Kidney tubule cell (primary cell): Measurements from ENCODE around the gene ARHGAP5.

Experiments
- DNase-seq: peaks from one replicate; pipeline ENCODE4 v3.0.0-alpha.2; 2018; ENCODE audit warnings: low spot score

ARHGAP5 gene

DNA sequence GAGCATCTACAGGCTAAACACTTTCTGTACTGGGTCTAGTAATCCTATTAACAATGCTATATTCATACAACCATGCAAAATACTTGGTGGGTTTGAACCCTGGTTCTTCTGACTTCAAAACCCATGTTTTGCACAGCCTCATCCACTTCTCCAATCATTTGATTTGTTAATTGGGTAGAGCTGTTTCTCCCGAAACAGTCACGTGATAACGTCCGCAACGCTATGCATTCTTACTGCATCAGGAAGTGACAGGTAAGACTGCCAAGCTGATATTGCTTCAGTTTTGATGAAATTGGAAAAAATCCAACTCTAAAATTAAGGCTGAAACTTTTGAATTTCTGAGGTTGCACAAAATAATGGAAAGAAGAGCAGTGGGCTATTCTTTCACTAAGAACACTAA lies 94.4 kb downstream of the ARHGAP5 start:
- no peak for DNase-seq

DNA sequence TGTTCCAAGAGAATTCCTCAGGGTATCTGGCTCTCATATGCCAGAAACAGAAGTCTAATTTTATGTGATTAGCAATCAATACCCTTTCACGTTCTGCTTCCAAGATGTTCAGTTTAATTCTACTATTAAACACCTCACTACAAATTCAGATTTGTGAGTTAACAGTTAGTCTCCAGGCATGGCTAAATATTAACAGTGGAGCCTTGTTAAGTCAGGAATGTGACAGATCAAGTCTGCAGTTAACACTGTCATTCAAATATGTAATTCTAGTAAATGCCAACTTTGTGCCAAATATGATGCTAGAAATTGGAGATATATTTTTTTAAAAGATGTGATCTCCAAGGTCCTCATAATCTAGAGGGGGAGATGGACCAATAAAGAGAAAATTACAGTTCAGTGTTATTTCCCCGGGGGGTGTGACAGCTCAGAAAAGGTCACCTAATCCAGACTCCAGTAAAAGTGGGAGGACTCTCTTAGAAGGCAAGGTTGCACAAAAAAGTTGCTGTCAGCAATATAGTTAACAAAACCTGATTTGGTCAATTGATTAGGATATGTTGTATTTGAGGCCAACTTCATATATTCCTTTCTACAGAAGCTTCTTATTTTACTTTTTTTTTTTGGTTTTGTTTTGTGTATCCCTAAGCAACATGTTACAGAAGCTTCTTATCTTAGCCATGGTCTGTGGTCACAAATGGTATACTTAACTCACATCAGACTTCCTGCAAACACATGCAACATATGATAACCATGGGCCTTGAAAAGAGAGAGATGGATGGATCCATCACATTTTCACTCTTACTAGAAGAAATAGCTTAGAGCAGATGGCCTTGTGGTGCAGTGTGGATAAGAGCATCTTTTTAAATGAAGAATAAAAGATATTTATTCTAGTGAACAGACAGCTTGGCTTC lies 106.3 kb downstream of the ARHGAP5 start:
- DNase-seq = peak; percentile 45

DNA sequence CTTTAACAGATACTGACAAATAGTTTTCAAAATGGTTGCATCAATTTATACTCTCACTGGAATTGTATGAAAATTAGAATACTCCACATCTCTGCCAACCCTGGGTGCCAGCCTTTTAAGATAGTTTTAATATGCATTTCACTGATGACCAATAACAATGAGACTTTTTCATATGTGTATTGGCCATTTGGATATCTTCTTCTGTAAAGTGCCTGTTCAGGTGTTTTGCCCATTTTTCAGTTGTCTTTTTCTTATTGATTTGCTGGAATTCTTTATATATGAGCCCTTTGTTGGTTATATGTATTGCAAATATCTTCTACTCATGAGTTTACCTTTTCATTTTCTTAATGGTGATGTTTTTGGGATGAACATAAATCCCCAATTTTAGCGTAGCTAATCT lies 108.0 kb downstream of the ARHGAP5 start:
- DNase-seq = no peak

DNA sequence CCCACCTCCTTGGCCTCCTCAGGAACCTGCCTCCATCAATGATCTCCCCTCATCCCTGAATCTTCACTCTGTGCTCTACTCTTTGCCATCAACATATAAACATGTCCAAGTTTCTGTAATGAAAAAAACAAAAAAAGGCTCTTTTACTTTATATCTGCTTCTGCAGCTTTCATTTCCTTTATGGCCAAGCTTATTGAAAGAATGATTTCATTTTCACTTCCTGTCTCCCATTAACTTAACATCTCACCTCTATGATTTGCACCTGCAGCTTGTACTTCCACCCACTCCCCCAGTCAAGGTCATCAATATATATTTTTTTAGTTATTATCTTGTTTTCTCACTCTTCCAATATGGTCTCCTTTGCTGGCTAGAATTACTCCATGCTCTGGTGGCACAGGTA lies 109.1 kb downstream of the ARHGAP5 start:
- DNase-seq = no peak

DNA sequence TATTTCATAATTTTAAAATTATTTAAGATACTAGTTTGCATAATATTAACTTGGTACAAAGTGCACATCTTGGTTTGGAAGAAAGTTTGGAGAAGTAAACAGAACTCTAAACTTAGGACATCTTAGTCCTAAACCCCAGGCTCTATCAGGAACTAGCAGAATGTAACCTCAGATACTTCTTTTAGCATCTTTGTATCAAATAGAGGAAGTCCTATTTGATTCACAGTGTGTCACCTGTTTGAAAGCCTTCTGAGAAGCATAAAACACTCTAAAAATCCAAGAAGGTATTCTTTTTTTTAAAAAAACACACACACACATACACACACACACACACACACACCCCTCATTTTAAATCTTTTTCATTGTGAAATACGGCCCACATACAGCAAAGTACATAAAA lies 112.7 kb downstream of the ARHGAP5 start:
- no peak for DNase-seq

DNA sequence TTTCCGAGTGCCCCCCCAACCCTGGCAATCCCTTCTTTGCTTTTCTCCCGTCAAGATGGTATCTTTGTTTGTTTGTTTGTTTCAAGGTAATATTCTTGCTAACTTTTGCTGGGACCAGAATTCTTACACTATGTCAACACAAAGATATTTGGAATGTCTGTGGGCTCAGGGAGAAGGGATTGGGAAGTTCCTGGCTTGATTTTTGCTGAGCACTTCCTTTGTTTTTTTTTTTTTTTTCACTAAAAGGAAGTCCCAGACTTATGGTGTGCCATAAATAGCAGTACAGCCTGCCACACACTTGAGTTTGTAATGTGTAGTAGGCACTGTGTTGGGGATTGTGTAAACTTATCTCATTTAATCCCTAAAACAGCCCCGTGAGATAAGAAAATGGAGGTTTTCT lies 113.6 kb downstream of the ARHGAP5 start:
- peak; percentile 57 for DNase-seq

DNA sequence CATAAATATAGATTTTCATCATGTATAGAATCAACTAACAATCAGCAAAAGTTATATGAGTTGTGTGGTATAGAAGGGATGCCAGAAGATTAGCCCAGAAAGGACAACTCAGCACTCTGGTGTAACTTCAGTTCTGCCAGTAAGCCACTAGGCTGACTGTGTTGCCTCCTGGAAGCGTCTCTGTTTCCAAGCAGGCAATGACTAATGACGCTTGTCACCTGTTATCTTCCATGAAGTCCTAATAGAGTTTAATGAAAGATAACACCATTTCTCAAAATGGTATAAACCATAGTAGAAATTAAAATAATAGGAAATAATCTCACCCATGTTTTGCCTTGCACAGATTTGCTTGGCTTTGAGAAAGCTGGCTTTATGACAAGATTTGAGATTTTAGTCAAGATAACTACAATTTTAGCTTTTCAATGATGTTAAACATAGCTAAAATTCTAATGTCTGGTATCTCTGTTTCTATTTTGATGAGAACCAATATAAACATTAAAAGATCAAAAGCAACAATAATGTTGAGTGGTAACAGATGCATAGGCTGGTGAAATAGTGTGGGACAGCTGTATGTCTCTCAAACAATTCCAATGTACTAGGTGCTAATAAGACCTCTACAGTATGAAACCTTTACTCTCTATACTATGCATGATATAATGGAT lies 115.7 kb downstream of the ARHGAP5 start:
- no peak for DNase-seq

DNA sequence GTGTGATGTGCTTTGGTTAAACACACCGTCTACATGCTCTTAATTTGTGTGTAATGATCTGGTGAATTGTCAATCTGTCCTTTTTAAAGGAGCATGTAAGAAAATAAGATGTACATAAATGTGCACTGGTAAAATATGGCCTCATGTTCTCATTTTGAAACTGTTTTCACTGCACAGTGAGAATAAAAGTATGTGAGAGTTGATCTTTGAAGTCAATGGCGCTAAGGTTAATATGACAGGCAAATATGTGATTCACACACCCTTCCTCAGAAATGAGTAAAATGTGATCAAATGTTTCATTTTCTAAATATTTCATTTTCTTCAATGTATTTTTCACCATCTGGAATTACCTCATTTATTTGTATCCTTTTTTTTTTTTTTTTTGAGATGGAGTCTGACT lies 116.4 kb downstream of the ARHGAP5 start:
- no peak for DNase-seq

DNA sequence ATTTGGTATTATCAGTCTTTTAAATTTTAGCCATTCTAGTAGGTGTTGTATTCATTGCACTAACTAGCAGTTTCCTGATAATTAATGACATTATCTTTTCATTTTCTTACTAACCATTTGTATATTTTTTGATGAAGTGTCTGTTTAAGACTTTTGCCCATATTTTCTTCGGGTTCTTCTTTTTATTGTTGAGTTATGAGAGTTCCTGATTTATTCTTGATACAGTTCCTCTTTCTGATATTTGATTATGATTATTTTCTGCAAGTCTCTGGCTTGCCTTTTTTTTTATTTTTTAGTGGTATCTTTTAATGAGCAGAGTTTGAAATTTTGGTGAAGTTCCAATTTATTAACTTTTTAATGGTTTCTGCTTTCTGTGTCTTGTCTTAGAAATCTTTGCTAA lies 118.5 kb downstream of the ARHGAP5 start:
- no peak for DNase-seq

DNA sequence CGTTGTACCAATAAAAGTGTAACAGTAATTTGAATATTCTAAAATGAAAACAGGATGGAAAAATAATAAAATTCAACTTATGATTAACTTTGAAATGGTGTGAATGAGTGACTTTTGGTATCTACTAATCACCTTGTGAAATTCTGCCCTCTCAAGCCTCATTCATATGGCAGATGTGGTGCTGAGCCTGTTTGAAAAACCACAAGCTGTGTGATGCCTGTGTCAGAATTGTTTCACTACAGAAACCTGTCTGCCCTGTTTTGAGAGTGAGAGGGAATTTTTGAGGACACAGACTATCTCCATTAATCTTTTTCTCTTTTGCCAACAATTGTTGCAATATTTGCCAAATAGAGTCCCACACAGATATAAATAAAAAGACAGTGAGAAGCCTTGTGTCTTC lies 120.8 kb downstream of the ARHGAP5 start:
- no peak for DNase-seq

DNA sequence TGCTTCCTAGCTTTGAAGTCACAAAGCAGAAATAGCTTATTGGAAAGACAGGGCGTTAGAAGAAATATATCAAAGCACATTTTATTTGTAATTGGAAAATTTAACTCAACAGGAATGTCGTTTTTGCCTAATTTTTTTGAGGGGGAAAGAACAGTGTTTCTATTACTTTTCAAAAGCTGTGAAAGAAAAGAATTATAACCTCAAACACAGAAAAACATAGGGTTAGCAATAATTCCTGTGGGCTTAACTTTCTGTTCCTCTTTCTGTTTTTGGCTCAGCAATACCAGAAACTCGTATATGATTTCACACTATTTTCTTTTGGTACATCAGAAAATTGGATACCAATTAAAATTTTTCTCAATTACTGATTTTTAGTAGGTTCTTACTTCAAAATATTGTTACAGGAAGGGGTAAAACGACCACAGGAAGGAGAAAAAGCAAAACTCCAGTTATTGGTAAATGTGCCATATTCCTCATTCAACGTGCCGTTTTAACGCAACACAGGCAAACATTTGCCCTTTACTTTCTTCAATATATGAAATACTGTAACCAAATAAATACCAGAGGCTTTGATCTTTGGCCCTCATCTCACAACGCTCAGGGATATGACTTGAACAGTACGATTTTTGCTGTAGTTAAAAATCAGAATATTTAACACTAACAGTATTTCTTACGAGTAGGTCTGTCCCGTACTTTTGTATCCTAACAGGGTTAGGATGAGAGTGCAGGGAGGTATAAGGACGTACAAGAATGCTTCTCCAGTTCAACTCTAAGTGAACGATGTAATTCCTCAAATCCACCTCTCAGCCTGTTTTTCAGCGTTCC lies 123.5 kb downstream of the ARHGAP5 start:
- DNase-seq = no peak

DNA sequence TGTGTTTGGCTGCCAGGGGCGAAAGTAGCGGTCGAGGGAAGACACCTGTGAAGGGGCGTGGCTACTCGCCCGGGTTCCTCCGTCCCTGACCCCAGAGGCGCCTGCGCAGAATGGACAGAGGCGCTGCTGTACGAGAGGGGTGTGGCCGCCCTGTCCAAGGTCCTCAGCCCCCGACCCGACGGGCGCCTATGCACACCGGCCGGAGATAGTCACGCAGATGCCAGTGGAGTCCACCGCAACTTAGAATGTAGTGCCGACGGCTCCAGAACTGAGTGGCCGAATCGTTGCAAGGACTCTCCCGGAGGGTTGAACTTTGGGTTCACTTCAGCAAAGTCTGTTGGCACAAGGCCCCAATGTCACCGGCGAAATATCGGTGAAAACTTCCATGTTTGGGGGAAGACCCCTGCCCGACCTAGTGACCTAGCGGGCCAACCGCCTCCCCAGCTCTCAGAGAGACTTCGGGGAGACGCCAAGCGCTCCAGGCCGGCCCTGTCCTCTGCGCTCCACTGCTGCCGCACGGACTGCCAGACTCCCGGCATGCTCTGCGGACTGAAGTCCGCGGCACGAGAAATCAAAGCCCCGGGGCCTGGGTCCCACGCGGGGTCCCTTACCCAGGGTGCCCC lies 124.2 kb downstream of the ARHGAP5 start:
- peak; percentile 90 for DNase-seq

DNA sequence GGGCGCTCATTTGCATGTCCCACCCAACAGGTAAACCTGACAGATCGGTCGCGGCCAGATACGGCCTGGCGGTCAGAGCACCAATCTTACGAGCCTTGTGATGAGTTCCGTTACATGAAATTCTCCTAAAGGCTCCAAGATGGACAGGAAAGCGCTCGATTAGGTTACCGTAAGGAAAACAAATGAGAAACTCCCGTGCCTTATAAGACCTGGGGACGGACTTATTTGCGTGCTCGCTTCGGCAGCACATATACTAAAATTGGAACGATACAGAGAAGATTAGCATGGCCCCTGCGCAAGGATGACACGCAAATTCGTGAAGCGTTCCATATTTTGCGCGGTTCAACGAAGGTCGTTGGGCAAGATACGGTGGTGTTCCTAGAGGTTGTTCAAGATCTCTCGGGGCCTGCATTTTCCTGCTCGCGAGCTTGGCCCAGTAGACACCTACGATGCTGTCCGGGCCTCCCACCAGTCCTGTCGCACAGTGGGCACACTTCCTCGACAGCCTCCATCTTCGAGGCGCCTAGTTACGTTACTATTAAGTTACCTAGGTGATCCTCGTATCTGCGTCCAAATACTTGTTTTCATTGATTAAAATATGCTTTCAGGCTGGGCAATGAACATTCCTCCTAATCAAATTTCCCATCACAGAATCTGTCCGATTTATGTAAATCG lies 124.8 kb downstream of the ARHGAP5 start, which contains the start of gene RNU6-7:
RNU6-7 (plus strand) TSS at position 230 of the 675 bp plus-strand sequence.
- DNase-seq = peak; percentile 52

DNA sequence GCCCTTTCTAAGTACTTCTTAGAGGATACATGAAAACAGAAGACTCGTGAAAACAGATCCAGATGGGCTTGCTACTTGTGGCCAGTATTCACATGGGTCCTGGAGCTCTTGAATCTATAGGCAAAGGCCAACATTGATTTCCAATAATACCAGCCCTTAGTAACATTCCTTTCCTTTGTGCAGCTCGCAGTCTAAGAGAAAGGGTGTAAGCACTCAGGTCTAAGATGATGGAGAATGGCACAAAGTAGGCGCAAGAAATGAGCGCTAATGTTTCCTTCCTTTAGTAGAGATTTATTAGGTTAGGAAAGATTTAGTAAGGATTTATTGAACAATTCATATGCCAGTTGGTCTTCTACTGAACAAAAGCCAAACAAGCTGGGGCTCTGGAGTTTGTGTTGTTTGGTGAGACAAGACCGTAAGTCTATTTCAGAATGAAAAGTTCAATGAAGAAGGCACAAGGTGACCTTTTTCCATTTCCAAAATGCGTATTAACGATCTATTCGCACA lies 125.4 kb downstream of the ARHGAP5 start:
- no peak for DNase-seq

DNA sequence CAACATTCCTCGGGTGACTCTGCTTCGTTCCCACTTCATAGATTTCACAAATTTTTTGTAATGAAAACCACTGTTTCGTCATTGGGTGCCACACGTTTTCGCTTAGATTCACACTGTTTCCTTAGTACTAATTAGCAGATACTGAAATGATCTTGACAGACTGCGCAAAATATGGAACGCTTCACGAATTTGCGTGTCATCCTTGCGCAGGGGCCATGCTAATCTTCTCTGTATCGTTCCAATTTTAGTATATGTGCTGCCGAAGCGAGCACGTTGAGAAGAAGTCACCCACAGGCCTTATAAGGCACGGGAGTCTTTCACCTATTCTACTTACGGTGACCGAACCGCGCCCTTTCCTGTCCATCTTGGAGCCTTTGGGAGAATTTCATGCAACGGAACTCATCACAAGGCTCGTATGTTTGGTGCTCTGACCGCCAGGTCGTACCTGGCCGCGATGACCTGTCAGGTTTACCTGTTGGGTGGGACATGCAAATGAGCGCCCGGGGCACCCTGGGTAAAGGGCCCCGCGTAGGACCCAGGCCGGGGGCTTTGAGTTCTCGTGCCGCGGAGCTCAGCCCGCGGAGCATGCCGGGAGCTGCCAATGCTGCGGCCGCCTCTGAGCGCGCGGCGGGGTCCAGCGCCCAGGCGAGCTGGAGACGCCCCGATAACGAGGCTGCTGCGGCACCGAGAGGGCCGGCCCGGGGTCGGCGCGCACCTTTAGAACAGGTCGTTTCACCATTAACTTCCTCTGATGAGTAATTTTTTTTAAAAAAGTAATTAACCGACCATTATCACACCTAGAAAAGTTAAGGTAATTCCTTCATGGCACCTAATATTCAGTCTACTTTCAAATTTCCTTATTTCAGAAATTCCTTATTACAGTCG lies 126.1 kb downstream of the ARHGAP5 start, which contains the start of gene RNU6-8:
RNU6-8 (minus strand) TSS at position 272 of the 885 bp plus-strand sequence.
- DNase-seq = peak; percentile 91

DNA sequence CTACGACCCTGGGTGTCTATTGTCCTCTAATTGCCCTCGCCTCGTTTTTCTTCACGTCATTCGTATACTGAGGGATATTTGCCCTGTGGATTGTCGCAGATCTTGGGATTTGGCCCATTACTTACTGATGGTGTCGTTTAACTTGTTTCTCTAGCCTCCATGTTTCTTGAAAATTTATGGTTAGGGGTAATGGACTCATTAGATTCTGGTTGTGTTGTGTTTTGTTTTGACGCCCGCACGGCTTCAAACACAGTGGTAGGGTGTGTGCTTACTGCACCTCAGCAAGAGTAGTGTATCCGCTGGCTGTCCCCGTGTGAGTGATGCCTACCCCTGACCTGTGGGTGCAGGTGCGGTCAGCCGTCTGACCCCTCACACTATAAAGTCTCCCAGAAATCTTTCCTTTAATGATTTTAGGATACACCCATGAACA lies 126.8 kb downstream of the ARHGAP5 start:
- peak; percentile 28 for DNase-seq

DNA sequence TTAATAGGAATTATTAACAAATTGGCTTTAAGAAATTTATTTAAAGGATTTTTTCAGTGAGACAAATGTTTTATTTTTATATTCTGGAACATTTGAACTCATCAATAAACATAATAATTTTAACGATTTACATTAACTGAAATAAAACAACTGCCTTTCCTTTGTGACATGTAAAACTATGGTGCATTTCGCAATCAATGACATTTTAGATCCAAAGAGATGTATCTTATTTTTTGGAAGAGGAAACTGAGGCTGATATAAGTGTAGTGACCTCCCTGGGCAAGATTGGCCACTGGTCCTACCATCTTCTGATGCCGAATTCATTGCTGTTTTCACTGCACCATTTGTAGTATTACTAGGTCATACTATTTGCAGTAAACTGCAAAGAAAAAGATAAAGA lies 128.4 kb downstream of the ARHGAP5 start:
- DNase-seq = no peak

DNA sequence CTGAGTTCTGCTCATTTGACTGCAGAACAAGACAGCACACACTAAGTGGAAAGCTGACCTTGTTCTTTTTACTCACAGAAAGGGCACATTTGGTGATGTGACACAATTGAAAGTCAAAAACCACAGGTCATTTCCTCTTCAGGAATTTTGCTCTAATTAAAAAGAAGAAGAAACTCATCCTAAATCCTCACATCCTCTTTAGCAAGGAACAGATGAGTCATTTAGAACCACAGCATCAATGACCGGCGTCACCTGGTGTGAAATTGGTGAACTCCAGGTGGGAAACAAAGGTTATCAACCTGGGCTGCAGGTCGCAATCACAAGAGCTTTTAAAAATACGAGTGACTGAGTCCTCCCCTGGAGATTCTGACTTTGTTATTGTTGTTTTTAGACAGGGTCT lies 128.9 kb downstream of the ARHGAP5 start:
- peak; percentile 25 for DNase-seq

DNA sequence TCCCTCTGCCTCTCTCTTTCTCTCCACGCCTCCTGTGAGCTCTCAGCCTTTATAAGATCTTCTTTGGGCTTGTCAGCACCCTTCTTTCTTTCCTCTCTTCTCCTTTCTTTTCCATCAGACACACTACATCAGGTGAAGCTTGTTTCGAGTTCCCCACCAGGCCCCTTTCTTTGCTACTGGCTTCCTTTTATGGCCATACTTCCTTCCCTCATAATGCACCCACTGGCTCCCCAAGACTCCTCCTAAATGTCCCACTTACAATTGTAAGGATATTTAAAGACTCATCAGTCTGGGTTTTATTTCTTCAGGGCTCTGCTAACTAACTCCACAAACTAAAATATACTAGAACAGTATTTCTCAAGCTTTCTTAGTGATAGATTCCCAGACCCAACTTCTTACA lies 129.4 kb downstream of the ARHGAP5 start:
- DNase-seq = no peak

DNA sequence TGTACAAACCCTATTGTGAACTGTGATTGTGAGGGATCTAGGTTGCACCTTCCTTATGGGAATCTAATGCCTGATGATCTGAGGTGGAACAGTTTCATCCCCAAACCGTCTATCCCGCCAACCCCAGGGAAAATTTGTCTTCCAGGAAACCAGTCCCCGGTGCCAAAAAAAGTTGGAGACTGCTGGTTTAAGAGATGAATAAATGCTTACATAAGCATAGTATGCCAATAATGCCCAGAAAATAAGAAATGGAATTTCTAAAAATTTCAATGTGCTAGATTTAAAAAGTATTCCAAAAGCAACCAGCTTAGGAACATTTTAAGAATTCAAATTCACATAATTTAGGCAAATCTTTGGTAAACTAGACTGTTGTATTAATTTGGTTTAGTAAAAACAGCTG lies 131.4 kb downstream of the ARHGAP5 start:
- no peak for DNase-seq
